ENCODE results near the gene CFAP53.

CFAP53 gene

DNA sequence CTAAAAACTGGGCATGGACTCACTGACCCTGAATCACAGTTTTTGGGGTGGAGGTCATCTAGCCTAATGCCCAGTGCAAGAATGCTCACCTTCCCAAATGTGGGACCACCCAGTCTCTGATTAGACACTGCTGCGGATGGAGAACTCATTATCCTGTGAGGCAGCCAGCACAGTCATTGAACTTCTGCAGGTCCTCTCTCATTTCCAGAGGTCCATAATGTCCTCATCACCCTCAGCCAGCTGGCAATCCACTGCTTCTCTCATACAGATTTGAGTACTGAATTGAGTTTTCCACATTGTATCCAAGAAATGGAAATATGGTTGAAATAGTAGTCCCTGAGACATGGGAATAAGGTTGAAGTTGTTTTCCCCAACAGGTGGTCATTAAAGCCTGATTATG is 66.4 kb downstream of the CFAP53 start:
- H3K36me3 ChIP-seq (ENCODE audit: insufficient read depth, low read length) = no peaks in the 10 kb centered on the region
- H3K9me3 ChIP-seq (ENCODE audit: control insufficient read depth, insufficient read depth, low read length) = no peaks in the 10 kb centered on the region
- H3K9ac ChIP-seq (ENCODE audit: low read depth, low read length) = no peak overlapping the region
- H3K4me1 ChIP-seq (ENCODE audit: insufficient read depth, low read length) = no peaks in the 10 kb centered on the region

GRCh38 chr18:50199346-50199855 is 66.9 kb downstream of the CFAP53 start:
- H3K36me3 ChIP-seq (ENCODE audit: insufficient read depth, low read length) = no peaks in the 10 kb centered on the region
- no peaks in the 10 kb centered on the region for H3K9me3 ChIP-seq (ENCODE audit: control insufficient read depth, insufficient read depth, low read length)
- H3K4me1 ChIP-seq (ENCODE audit: insufficient read depth, low read length) = no peaks in the 10 kb centered on the region
- no peak overlapping the region for H3K9ac ChIP-seq (ENCODE audit: low read depth, low read length)

DNA sequence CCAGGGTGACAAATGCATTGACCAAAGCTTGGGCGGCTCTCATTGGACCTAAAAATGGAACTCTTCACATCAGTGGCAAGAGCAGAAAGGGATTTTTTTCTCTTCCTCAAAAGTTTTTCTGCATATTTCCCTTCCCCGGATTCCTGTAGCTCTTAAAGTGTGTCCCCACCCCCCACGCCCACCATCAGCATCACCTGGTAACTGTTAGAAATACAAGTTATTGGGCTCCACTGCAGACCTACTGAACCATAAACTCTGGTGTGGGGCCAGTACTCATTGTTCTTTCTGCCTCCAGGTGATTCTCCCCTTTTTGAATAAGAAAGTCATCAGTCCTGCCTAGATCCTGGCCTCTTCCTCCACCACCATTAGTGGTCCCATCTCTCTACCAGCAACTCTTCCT is 70.0 kb downstream of the CFAP53 start:
- H3K36me3 ChIP-seq (ENCODE audit: insufficient read depth, low read length) = no peaks in the 10 kb centered on the region
- no peaks in the 10 kb centered on the region for H3K4me1 ChIP-seq (ENCODE audit: insufficient read depth, low read length)
- H3K9me3 ChIP-seq (ENCODE audit: control insufficient read depth, insufficient read depth, low read length) = no peaks in the 10 kb centered on the region
- no peak overlapping the region for H3K9ac ChIP-seq (ENCODE audit: low read depth, low read length)

- peak overlapping the region; percentile 78; the same call in 1 of the 2 replicates for H3K9ac ChIP-seq (ENCODE audit: low read depth, low read length)
- no peaks in the 10 kb centered on the region for H3K9me3 ChIP-seq (ENCODE audit: control insufficient read depth, insufficient read depth, low read length)
- no peaks in the 10 kb centered on the region for H3K36me3 ChIP-seq (ENCODE audit: insufficient read depth, low read length)
- H3K4me1 ChIP-seq (ENCODE audit: insufficient read depth, low read length) = no peaks in the 10 kb centered on the region
Observed at GRCh38 chr18:50195689-50196088, 70.6 kb downstream of the CFAP53 start.

DNA sequence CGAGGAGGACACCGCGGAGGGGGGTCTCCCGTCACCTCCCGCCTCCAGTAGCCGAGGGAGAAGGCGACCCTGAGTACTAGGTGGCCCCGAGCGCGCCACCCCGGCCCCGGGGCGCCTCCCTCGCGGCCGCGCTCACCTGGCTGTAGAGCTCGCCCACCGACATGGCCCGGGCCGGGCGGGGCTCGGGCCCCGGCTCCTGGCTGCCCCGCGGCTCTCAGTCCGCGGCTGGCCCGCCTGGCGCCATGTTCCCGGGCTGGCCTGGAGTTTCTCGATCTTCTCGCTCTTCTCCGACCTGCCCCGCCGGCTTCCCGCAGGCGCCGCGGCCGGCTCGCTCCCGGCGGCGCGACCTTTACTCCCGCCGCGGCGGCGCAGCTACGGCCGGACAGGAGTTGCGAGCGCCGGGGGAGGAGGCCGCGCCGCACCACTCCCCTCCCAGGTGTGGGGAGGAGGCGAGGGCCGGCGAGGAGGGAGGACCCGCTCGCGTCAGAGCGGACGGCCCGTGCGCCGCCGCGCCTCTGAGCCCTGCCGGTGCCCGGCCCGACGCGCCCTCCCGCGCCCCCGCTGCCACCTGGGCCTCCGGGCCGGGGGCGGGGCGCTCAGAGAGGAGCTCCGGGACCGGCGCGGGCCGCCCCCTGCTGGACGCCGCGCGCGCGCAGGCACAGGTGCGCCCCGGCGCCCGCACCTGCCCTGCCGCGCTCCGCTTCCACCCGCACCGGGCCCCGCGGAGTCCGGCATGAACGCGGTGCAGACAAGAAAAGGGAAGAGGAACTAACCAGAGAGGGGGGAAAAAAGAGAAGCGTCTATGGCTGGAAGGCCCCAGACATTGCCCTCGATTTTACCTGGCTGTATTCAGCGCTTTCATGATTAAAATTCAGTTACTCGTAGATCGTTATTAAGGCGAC is 71.4 kb downstream of the CFAP53 start, which contains the start of gene MYO5B:
Gene MYO5B, minus strand, starts transcription at position 517 of the 902 bp plus-strand sequence. Its CDS starts 354 bp downstream, at position 163.
- no peaks in the 10 kb centered on the region for H3K36me3 ChIP-seq (ENCODE audit: insufficient read depth, low read length)
- H3K9ac ChIP-seq (ENCODE audit: low read depth, low read length) = peak within 1 kb of the TSS; percentile 78
- H3K4me1 ChIP-seq (ENCODE audit: insufficient read depth, low read length) = no peaks in the 10 kb centered on the region
- H3K9me3 ChIP-seq (ENCODE audit: control insufficient read depth, insufficient read depth, low read length) = no peaks in the 10 kb centered on the region

GRCh38 chr18:50193796-50194630 is 72.3 kb downstream of the CFAP53 start:
- Histone ChIP-seq H3K9me3 (ENCODE audit: control insufficient read depth, insufficient read depth, low read length) (no peaks in the 10 kb centered on the region), H3K36me3 (ENCODE audit: insufficient read depth, low read length) (no peaks in the 10 kb centered on the region), H3K9ac (ENCODE audit: low read depth, low read length) (peak overlapping the region; percentile 78)

DNA sequence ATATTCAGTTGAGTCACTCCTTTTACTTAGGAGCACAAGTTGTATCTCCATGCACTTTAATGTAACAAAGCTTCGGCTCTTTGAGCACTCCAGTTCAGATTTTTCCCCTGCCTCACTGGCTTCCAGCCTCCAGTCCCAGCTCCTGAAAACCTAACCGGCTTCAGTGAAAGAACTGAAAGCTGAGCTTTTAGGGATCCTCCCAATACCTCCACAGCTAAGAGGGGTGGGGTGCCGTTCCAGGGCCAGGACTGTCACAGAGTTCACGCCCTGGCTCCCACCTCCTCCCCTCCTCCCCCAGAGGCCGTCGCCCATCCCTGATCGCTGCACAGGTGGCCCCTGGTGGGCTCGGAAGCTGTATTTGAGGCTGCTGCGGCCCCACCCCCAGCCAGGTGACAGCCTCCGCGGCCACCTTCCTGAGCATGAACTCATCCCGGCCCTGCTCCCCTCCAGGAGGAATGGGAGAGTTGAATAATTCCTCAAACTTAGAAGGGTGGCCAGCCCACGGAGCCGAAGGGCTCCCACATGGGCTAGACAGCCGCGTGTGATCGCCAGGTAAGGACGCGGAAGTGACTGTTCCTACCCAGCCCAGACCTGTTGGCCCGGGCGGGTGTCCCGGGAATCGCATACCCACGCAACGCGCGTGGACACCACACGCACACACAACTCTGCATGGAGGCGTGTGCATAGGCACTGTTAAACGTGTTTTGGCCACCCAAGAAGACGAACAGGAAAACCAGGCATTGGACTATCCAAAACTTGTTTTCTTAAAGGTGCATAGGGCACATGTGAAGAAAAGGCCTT is 73.1 kb downstream of the CFAP53 start:
- Histone ChIP-seq H3K36me3 (ENCODE audit: insufficient read depth, low read length) (no peaks in the 10 kb centered on the region), H3K4me1 (ENCODE audit: insufficient read depth, low read length) (no peaks in the 10 kb centered on the region), H3K9me3 (ENCODE audit: control insufficient read depth, insufficient read depth, low read length) (no peaks in the 10 kb centered on the region), H3K9ac (ENCODE audit: low read depth, low read length) (peak overlapping the region; percentile 78; the same call in 1 of the 2 replicates)

More at GRCh38 chr18:50193796-50194630, 72.3 kb downstream of the CFAP53 start:
- H3K4me1 ChIP-seq (ENCODE audit: insufficient read depth, low read length) = no peaks in the 10 kb centered on the region

GRCh38 chr18:50190926-50191325 is 75.4 kb downstream of the CFAP53 start:
- Histone ChIP-seq H3K9ac (ENCODE audit: low read depth, low read length) (no peak overlapping the region), H3K36me3 (ENCODE audit: insufficient read depth, low read length) (no peaks in the 10 kb centered on the region), H3K9me3 (ENCODE audit: control insufficient read depth, insufficient read depth, low read length) (no peaks in the 10 kb centered on the region), H3K4me1 (ENCODE audit: insufficient read depth, low read length) (no peaks in the 10 kb centered on the region)

- Histone ChIP-seq H3K9me3 (ENCODE audit: control insufficient read depth, insufficient read depth, low read length) (no peaks in the 10 kb centered on the region), H3K9ac (ENCODE audit: low read depth, low read length) (no peak overlapping the region), H3K4me1 (ENCODE audit: insufficient read depth, low read length) (no peaks in the 10 kb centered on the region), H3K36me3 (ENCODE audit: insufficient read depth, low read length) (no peaks in the 10 kb centered on the region)
Observed at GRCh38 chr18:50190236-50190635, 76.1 kb downstream of the CFAP53 start.

- no peaks in the 10 kb centered on the region for H3K9me3 ChIP-seq (ENCODE audit: control insufficient read depth, insufficient read depth, low read length)
- no peaks in the 10 kb centered on the region for H3K36me3 ChIP-seq (ENCODE audit: insufficient read depth, low read length)
- no peak overlapping the region for H3K9ac ChIP-seq (ENCODE audit: low read depth, low read length)
- no peaks in the 10 kb centered on the region for H3K4me1 ChIP-seq (ENCODE audit: insufficient read depth, low read length)
Observed at GRCh38 chr18:50189160-50189559, 77.1 kb downstream of the CFAP53 start.

DNA sequence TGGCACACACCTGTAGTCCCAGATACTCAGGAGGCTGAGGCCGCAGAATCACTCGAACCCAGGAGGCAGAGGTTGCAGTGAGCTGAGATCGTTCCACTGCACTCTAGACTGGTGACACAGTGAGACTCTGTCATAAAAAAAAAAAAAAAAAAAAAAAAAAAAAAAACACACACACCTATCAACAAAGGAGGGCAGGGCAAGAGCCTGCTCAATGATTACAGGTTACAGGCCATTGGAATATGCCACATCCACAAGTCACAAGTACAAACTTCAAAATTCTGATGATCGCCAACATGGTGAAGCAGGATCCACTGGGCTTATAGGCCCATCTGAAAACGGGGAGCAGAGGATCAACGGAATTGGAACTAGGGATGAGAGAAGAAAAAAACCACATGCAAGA is 77.6 kb downstream of the CFAP53 start:
- no peaks in the 10 kb centered on the region for H3K36me3 ChIP-seq (ENCODE audit: insufficient read depth, low read length)
- H3K9me3 ChIP-seq (ENCODE audit: control insufficient read depth, insufficient read depth, low read length) = no peaks in the 10 kb centered on the region
- H3K9ac ChIP-seq (ENCODE audit: low read depth, low read length) = no peak overlapping the region
- H3K4me1 ChIP-seq (ENCODE audit: insufficient read depth, low read length) = no peaks in the 10 kb centered on the region

DNA sequence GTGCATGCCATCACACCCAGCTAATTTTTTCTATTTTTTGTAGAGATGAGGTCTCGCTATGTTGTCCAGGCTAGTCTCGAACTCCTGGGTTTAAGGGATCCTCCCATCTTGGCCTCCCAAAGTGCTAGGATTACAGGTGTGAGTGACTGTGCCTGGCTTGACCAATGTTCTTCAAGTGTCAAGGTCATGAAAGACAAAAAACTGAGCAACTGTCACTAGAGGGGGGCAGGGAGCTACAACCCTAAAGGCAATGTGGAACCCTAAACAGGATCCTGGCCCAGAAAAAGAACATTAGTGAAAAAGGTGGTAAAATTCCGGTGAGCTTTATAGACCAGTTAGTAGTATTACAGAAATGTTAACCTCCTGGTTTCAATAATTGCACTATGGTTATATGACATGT is 78.6 kb downstream of the CFAP53 start:
- H3K36me3 ChIP-seq (ENCODE audit: insufficient read depth, low read length) = no peaks in the 10 kb centered on the region
- no peaks in the 10 kb centered on the region for H3K9me3 ChIP-seq (ENCODE audit: control insufficient read depth, insufficient read depth, low read length)
- H3K9ac ChIP-seq (ENCODE audit: low read depth, low read length) = no peak overlapping the region
- no peaks in the 10 kb centered on the region for H3K4me1 ChIP-seq (ENCODE audit: insufficient read depth, low read length)

DNA sequence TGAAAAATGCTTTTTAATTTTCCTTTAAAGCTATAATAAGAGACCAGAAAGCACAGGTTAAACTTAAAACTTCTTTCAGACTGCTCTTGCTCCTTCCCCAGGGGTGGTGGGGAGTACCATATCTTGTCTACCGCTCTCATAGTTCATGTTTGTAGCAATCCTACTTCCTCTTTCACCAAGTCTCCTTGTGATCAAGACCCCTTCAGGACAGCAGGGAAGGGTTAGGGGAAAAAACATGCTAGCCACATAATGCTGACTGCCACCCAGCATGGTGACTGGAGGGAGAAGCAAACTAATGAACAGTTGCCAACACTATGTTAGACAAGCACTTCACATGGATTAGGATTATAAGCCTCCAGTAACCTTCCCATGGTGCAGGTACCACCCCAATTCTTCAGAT is 79.9 kb downstream of the CFAP53 start:
- Histone ChIP-seq H3K9me3 (ENCODE audit: control insufficient read depth, insufficient read depth, low read length) (no peaks in the 10 kb centered on the region), H3K9ac (ENCODE audit: low read depth, low read length) (no peak overlapping the region), H3K4me1 (ENCODE audit: insufficient read depth, low read length) (no peaks in the 10 kb centered on the region), H3K36me3 (ENCODE audit: insufficient read depth, low read length) (no peaks in the 10 kb centered on the region)

DNA sequence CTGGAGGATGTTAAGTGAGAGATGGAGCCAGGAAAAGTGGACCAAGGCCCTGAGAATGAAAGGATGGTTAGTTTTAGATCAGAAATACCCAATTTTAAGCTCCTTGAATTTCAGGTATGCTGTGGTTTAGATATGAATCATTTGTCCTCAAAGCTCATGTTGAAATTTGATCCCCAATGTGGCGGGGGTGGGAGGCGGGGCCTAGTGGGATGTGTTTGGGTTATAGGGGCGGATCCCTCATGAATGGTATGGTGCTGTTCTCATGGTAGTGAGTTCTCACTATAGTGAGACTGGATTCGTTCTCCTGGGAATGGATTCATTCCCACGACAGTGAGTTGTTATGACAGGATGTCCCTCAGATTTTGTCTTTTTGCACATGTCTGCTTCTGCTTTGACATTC is 82.7 kb downstream of the CFAP53 start:
- Histone ChIP-seq H3K4me1 (ENCODE audit: insufficient read depth, low read length) (no peaks in the 10 kb centered on the region), H3K9me3 (ENCODE audit: control insufficient read depth, insufficient read depth, low read length) (no peaks in the 10 kb centered on the region), H3K9ac (ENCODE audit: low read depth, low read length) (no peak overlapping the region), H3K36me3 (ENCODE audit: insufficient read depth, low read length) (no peaks in the 10 kb centered on the region)

Measured in ES-I3 (cell line).